22Rv1 (cell line): Measurements from ENCODE around the gene ZCCHC18.

ENCODE experiments used
- ZFX ChIP-seq: fragments of 450-650 bp; IDR thresholded peaks from 2 replicates; pipeline ENCODE4 v1.6.1; 2017; ENCODE audit warnings: antibody characterized with exemption, borderline replicate concordance
- TF ChIP-seq, protein P1 (sequence below): fragments of 450-650 bp; IDR thresholded peaks from 2 replicates; pipeline ENCODE4 v1.5.1; 2017; ENCODE audit warnings: mild to moderate bottlenecking

DNA sequence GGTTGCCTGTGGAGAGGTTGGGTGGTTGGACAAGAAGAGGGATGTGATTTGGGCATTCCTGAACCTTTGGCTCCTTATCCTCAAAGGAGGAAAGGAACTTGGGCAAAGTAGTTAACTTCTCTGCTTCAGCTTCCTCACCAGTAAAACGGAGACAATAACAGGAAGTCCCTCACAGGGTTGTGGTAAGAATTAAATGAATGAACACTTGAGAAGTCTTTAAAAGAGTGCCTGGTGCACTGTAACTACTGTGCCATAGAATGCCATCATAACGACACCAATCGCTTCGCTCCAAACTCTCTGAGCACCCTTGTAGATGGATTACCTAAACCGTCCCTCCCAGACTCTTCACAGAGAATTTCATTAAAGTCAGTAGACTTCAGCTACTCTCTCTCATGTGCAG lies 10.5 kb downstream of the ZCCHC18 start:
- TF ChIP-seq, protein P1, sequence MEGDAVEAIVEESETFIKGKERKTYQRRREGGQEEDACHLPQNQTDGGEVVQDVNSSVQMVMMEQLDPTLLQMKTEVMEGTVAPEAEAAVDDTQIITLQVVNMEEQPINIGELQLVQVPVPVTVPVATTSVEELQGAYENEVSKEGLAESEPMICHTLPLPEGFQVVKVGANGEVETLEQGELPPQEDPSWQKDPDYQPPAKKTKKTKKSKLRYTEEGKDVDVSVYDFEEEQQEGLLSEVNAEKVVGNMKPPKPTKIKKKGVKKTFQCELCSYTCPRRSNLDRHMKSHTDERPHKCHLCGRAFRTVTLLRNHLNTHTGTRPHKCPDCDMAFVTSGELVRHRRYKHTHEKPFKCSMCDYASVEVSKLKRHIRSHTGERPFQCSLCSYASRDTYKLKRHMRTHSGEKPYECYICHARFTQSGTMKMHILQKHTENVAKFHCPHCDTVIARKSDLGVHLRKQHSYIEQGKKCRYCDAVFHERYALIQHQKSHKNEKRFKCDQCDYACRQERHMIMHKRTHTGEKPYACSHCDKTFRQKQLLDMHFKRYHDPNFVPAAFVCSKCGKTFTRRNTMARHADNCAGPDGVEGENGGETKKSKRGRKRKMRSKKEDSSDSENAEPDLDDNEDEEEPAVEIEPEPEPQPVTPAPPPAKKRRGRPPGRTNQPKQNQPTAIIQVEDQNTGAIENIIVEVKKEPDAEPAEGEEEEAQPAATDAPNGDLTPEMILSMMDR = no peak
- TF ChIP-seq ZFX = no peak
